ENCODE results near the gene CBX8. TPM values are rescaled to one million over a fixed set of nuclear protein-coding genes. Genes with fewer than 3 reads are reported as not detected.

The CBX8 gene
- total and polyA plus RNA-seq, 2 of the 13 experiments (the other 11 are each of a cell fraction or from before 2014, with no cell fraction given), result 0.34 to 12.6 TPM

DNA sequence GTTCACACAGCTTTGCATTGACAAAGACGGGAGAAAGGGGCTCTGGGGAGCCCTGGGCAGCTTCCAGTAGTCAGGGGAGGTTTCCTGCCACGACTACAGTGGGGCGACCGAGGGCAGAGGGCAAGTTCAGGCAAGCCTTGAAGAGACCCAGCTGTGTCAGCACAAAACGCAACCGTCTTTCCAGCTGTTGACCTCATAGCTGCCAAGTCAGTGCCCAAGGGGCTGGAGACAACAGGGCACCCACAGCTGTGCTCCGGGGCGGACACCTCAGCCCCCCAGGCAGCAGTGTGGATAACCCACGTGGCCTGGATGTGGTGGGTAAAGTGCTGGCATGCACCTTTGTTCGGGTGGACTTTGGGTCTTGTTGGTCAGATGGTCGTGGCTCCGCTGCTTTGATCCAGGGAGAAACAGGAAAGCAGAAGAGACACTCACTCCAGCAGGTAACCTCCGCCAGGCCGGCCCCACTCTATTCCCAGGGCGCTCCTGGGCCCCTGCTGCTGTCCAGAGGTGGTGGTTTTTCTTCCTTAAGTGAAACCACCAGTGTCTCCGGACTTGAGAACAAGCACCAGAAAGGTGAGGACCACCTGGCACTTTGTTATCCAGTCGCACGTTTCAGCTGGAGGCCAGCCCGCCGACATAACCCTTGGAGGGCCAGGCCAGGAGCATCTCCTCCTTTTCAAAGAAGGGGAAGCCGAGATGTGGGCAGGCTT lies 36.5 kb downstream of the CBX8 start (continued):
- TF ChIP-seq SP1 (IDR thresholded peaks at IDR 0.05) (no peak), SP1 (CRISPR knock-in tag; IDR thresholded peaks at IDR 0.05) (peak; percentile 34; the same call in 1 of the 2 replicates), ZNF616 (CRISPR knock-in tag; IDR thresholded peaks at IDR 0.05; ENCODE audit: low read depth) (peak; percentile 95), ZNF496 (CRISPR knock-in tag; IDR thresholded peaks at IDR 0.05; ENCODE audit: insufficient replicate concordance) (no peak), HDAC6 (IDR thresholded peaks at IDR 0.05; ENCODE audit: low read depth, low read length) (no peak), ZFP90 (CRISPR knock-in tag; IDR thresholded peaks at IDR 0.05; ENCODE audit: borderline replicate concordance) (peak; percentile 91), CSRNP1 (CRISPR knock-in tag; IDR thresholded peaks at IDR 0.05) (peak; percentile 91; the same call in 1 of the 2 replicates), U2AF1 (optimal IDR thresholded peaks at IDR 0.05; ENCODE audit: low read depth, low read length) (peak; percentile 99), PRDM10 (CRISPR knock-in tag; IDR thresholded peaks at IDR 0.05; ENCODE audit: low read depth) (no peak), MXD4 (CRISPR knock-in tag; IDR thresholded peaks at IDR 0.05) (peak; percentile 92), TBP (CRISPR knock-in tag; IDR thresholded peaks at IDR 0.05) (no peak), ZNF619 (CRISPR knock-in tag; IDR thresholded peaks at IDR 0.05) (0 out of 2 replicates have a peak, but pooled peaks have one; percentile 93), ZBTB10 (CRISPR knock-in tag; IDR thresholded peaks at IDR 0.05; ENCODE audit: borderline replicate concordance) (peak; percentile 68; the same call in 1 of the 2 replicates), ZNF383 (CRISPR knock-in tag; IDR thresholded peaks at IDR 0.05; ENCODE audit: borderline replicate concordance) (peak; percentile 80; the same call in 1 of the 2 replicates), PAWR (CRISPR knock-in tag; IDR thresholded peaks at IDR 0.05; ENCODE audit: borderline replicate concordance) (no peak)
- TF ChIP-seq, protein P1, sequence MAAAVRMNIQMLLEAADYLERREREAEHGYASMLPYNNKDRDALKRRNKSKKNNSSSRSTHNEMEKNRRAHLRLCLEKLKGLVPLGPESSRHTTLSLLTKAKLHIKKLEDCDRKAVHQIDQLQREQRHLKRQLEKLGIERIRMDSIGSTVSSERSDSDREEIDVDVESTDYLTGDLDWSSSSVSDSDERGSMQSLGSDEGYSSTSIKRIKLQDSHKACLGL (CRISPR knock-in tag; IDR thresholded peaks at IDR 0.05), result peak; percentile 97
- TF ChIP-seq, protein P2, sequence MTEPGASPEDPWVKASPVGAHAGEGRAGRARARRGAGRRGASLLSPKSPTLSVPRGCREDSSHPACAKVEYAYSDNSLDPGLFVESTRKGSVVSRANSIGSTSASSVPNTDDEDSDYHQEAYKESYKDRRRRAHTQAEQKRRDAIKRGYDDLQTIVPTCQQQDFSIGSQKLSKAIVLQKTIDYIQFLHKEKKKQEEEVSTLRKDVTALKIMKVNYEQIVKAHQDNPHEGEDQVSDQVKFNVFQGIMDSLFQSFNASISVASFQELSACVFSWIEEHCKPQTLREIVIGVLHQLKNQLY (CRISPR knock-in tag; IDR thresholded peaks at IDR 0.05), result peak; percentile 99
- TF ChIP-seq, protein P3, sequence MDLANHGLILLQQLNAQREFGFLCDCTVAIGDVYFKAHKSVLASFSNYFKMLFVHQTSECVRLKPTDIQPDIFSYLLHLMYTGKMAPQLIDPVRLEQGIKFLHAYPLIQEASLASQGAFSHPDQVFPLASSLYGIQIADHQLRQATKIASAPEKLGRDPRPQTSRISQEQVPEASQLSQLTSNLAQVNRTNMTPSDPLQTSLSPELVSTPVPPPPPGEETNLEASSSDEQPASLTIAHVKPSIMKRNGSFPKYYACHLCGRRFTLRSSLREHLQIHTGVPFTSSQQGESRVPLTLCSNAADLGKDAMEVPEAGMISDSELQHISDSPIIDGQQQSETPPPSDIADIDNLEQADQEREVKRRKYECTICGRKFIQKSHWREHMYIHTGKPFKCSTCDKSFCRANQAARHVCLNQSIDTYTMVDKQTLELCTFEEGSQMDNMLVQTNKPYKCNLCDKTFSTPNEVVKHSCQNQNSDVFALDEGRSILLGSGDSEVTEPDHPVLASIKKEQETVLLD (CRISPR knock-in tag; IDR thresholded peaks at IDR 0.05; ENCODE audit: low read depth), result peak; percentile 68; the same call in 1 of the 2 replicates

Measured in HepG2 (cell line).